Lower leg skin (tissue), 4 donors: ENCODE results near the gene ASAH2B. TPM values are rescaled to one million over a fixed set of nuclear protein-coding genes. Genes with fewer than 3 reads are reported as not detected.
"Not testable (repeated sequence)": the region's sequence is repeated elsewhere in the genome, so short reads cannot be mapped to it uniquely, and the experiment has no call there.

ENCODE experiments used
- DNase-seq, 2 donors: peaks; one replicate each; pipeline ENCODE4 v3.0.0-alpha.2; 2019; ENCODE audit warnings: low spot score in 2 of 2
- H3K4me3 ChIP-seq: fragments of 200-600 bp; sonication (generic); 2 replicates; pipeline ENCODE4 v1.5.1; 2017; ENCODE audit warnings: mild to moderate bottlenecking, low read depth; ENCODE audit not compliant: poor library complexity, severe bottlenecking
- POLR2A ChIP-seq, 2 donors: fragments of 450-650 bp; IDR thresholded peaks; one replicate each; pipeline ENCODE4 v1.6.1; 2016 to 2017; ENCODE audit warnings: antibody characterized with exemption in 2 of 2, mild to moderate bottlenecking in 1 of 2, moderate library complexity in 1 of 2
- WGBS, 2 donors: methylation state at CpG; one replicate each; pipeline ENCODE4 v1.1.5; 2018; 5-methylcytosine and 5-hydroxymethylcytosine counted together
- intact Hi-C: fragments of 100-400 bp; cut with DNase I; formaldehyde crosslinking; loops from one replicate; pipeline ENCODE4 v1.15.0; 2023; ENCODE audit warnings: low total_unique reads
- total RNA-seq, 4 donors: library from RNA; depleted of rRNA; stranded (reverse); fragments of >200 nt; gene quantifications; one replicate each; pipeline ENCODE4 v1.1.0, GENCODE V29; 2016
- TF ChIP-seq, protein P1 (sequence below), 3 donors: fragments of 450-650 bp; IDR thresholded peaks; one replicate each; pipeline ENCODE4 v1.5.1; 2016; ENCODE audit warnings: antibody characterized with exemption in 3 of 3, mild to moderate bottlenecking in 3 of 3, moderate library complexity in 2 of 3

The ASAH2B gene
- 1 to 10 TPM; 1.2 to 4.0 (median 2.5) TPM for total RNA-seq

DNA sequence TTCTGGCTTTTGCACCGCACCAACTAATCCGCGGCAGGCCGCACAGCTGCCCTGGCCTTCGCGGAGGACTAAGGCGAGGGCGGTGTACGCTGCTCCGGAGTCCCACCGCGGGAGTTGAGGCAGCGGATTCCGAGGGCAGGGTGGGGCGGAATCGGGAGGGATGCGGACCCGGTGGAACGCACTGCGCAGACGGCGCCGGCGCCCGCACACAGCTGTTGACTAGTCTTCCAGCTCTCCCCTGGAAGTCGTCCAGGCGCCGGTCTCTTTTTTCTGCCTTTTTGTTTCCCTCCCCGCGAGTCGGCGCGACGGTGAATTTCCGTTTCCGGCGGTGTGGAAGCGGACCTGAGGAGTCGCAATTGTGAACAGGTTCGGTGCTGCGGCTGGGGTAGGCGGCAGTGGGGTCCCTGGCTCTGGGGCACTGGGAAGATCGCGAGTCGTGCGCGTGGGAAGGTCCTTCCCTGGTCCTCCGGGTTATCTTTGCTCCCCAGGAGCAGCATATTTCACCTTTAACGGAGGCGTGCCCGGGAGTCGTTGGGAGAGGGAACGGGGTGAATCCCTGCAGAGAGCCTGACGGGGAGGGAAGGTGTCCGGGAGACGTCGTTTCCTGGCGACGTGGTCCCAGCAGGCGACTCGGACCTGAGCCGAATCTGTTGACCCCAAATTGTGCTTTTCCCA, at the start of gene ASAH2B:
ASAH2B (plus strand) TSS at position 319 of the 675 bp plus-strand sequence. CDS start 5,195 bp downstream, outside the sequence.
- H3K4me3 ChIP-seq: peak within 1 kb of the TSS; percentile 71
- intact Hi-C loops: no loop called here
- TF ChIP-seq, protein P1, sequence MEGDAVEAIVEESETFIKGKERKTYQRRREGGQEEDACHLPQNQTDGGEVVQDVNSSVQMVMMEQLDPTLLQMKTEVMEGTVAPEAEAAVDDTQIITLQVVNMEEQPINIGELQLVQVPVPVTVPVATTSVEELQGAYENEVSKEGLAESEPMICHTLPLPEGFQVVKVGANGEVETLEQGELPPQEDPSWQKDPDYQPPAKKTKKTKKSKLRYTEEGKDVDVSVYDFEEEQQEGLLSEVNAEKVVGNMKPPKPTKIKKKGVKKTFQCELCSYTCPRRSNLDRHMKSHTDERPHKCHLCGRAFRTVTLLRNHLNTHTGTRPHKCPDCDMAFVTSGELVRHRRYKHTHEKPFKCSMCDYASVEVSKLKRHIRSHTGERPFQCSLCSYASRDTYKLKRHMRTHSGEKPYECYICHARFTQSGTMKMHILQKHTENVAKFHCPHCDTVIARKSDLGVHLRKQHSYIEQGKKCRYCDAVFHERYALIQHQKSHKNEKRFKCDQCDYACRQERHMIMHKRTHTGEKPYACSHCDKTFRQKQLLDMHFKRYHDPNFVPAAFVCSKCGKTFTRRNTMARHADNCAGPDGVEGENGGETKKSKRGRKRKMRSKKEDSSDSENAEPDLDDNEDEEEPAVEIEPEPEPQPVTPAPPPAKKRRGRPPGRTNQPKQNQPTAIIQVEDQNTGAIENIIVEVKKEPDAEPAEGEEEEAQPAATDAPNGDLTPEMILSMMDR (IDR thresholded peaks at IDR 0.05): no peak
- no peak for TF ChIP-seq POLR2A (IDR thresholded peaks at IDR 0.05)
- peak; percentile 41 to 93 for DNase-seq
- 0% methylated on average over 46 to 62 of the region's 62 CpGs for WGBS, 2 donors

DNA sequence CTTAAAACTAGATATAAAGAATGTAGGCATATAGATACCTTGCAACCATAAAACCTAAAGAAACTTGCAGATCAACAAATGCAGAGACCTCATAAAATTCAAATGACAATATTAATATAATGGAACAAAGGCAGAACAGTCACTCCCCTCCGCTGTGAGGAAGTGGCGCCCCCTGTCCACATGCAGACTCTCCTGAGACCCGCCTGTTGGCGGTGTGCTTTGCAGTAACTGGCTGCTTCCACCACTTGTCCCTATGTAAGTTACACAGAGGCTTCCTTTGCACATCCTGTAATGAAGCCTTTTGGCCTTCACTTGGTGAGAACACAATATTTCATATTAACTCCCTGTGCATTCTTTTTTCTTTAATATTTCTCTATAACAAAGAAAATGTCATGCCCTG, 41.9 kb upstream of the ASAH2B start:
- DNase-seq, H3K4me3 ChIP-seq, intact Hi-C loops: not testable (repeated sequence)
- WGBS, 2 donors: no CpG with 5 or more reads among the region's 4 CpGs

DNA sequence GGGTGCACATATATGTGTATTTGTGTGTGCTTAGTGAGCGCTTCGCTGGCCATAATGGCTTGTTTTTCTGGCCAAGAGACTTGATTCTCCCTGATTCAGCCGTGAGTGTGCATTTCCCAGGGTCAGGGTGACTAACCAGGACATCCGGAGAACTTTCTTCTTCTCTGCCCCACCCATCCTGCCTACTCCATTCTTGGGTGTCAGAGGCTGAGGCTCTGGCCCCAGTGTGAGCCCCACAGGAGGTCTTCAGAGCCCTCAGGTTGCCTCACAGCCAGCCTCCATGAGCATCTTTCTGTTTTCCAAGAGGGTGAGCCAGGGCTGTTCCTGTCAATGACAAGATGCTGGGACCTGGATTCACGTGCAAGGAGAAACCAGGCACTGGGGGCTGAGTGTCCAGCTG, 37.8 kb upstream of the ASAH2B start:
- DNase-seq, H3K4me3 ChIP-seq, intact Hi-C loops: not testable (repeated sequence)
- WGBS, 2 donors: 86% methylated on average over 1 of the region's 5 CpGs; no CpG with 5 or more reads in 1 of the 2 donors

DNA sequence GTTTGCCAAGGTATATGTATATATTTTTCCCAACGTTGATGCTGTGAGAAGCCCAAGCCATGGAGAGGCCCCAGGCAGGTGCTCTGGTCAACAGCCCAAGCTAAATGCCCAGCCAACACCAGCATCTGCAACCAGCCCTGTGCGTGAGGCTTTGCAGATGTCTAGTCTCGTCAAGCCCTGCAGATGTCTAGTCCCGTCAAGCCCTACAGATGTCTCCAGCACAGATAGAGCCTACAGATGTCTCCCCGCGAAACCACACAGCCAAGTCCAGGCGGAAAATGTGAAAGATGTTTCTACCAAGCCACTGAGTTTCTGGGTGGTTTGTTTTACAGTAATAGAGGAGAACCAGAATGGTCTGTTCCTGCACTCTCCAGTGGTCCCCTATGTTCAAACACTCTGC, 36.7 kb upstream of the ASAH2B start:
- WGBS, 2 donors: 47 to 84% methylated on average over 2 to 5 of the region's 7 CpGs
- H3K4me3 ChIP-seq, DNase-seq, intact Hi-C loops: not testable (repeated sequence)

DNA sequence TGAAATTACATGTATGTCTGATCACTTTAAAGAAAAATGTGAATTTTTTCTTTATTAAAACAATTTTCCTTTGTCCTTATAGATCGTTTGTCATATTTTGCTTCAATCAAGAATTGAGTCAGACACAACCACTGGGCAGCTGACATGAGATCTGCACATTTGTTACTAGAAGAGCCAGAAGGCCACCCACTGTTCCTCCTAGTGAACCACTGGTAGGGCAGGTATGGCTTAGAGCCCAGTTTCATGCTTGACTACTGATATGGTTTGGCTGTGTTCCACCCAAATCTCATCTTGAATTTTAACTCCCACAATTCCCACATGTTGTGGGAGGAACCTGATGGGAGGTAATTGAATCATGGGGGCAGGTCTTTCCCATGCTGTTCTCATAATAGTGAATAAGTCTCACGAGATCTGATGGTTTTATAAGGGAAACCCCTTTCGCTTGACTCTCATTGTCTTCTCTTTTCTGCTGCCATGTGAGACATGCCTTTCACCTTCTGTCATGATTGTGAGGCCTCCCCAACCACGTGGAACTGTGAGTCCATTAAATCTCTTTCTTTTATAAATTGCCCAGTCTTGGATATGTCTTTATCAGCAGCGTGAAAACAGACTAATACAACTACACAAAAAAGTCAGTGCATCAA, 35.2 kb upstream of the ASAH2B start:
- DNase-seq, H3K4me3 ChIP-seq, intact Hi-C loops: not testable (repeated sequence)
- 61 to 74% methylated on average over 4 to 5 of the region's 5 CpGs for WGBS, 2 donors

DNA sequence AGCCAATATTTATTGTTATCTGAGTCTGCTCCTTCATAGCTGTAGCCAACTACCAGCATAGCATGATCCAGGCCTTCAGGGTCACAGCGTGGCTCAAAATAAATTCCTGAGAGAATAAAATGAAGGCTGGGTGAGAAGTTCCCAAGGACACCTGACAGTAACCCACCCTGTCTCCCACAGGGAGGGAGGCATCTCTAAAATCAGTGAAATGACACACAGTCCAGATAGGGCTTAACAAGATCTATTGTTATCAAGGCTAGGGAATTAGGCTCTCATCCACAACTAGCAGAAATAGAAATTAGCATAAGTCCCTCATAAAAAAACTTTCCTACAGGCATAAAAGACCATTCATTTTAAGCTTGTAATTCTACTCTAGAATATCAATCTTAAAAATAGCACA, 33.7 kb upstream of the ASAH2B start:
- WGBS, 2 donors: 33 to 41% methylated on average over 1 of the region's 1 CpG
- intact Hi-C loops, H3K4me3 ChIP-seq, DNase-seq: not testable (repeated sequence)

DNA sequence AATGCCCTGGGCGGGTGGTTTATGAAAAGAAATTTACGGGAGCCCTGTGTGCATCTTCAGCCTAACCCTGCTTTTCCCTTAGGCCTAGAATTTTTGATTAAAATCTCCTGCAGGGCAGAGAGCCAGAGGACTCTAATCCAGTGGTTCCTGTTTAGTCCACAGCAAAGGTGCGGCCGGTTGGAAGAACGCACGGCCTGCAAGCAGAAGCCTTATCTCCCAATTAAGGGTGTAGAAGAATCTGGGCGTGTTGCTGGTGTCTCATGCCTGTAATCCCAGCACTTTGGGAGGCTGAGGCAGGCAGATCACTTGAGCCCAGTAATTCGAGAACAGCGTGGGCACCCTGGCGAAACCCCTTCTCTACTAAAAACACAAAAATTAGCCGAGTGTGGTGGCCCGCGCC, 29.5 kb upstream of the ASAH2B start:
- DNase-seq, H3K4me3 ChIP-seq, intact Hi-C loops: not testable (repeated sequence)
- 77 to 78% methylated on average over 11 to 13 of the region's 13 CpGs for WGBS, 2 donors

DNA sequence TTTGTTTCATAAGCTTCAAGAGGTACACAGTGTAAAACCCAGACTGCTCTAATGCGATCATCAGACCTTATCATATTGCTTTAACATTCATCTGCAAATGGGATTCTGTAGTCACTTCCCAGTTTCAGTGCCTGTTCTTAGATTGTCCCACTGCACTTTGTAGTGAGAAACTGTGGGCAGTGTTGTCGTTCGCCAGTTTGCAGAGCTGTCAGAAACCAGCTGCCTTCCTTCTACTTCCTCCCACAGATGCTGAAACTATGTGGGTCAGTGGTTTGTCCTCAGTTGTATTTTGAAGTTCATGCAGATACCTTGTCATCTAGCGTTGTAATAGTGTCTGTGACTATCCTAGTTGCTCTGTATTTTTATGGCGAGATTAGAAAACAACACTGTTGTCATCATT, 15.9 kb upstream of the ASAH2B start:
- intact Hi-C loops, DNase-seq, H3K4me3 ChIP-seq: not testable (repeated sequence)
- WGBS, 2 donors: 56 to 72% methylated on average over 5 of the region's 5 CpGs

DNA sequence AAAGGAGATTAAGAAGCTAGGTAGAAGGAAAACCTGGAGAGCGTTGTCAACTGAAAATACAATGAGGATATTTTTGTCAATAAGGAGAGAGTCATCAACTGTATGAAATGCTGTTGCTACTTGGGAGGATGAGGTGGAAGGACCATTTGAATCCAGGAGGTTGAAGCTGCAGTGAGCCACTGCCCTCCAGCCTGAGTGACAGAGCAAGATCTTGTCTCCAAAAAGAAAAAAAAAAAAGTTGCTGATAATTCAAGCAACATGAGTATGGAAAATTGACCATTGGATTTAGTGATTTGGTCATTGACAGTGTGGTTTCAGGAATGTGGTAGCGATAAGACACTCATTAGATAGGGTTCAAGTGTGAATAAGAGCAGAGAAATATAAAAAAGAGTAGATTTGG, 11.6 kb upstream of the ASAH2B start:
- H3K4me3 ChIP-seq, DNase-seq, intact Hi-C loops: not testable (repeated sequence)
- 86 to 90% methylated on average over 2 of the region's 2 CpGs for WGBS, 2 donors

DNA sequence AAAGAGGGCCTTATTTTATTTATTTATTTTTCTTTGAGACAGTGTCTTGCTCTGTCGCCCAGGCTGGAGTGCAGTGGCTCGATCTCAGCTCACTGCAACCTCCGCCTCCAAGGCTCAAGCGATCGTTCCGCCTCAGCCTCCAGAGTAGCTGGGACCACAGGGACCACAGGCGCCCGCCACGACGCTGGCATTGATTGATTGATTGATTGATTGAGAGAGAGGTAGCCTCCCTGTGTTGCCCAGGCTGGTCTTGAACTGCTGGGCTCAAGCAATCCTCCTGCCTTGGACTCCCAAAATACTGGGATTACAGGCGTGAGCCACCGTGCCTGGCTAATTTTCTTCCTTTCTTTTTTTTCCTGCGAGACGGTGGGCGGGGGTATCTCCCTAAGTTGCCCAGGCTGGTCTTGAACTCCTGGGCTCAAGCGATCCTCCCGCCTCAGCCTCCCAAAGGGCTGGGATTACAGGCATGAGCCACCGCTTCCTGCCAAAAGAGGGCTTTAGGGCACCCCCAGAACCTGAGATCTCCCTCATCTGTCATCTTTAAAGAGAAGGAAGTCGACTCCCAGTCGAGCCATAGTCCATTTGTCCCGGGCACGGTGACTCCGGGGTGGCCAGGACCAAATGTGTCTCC, 634 bp upstream of the ASAH2B start:
- H3K4me3 ChIP-seq: peak overlapping the region; percentile 71
- DNase-seq, intact Hi-C loops: not testable (repeated sequence)
- 71 to 85% methylated on average over 19 to 23 of the region's 23 CpGs for WGBS, 2 donors
